GM12875 (cell line): ENCODE measurements around the gene PLBD2.

ENCODE experiments used
- H3K4me3 ChIP-seq: one replicate; pipeline ENCODE4 v1.5.1; 2011; ENCODE audit warnings: low read depth, low read length, control low read depth
- CTCF ChIP-seq: IDR thresholded peaks from 2 replicates; pipeline ENCODE4 v1.5.1; 2011; ENCODE audit warnings: low read depth, mild to moderate bottlenecking, control low read depth, inconsistent platforms, low read length, moderate library complexity, borderline replicate concordance; ENCODE audit not compliant: insufficient read depth

Gene PLBD2

GRCh38 chr12:113359939-113360748, 1.8 kb downstream of the PLBD2 start:
- TF ChIP-seq CTCF: no peak
- no peak overlapping the region for H3K4me3 ChIP-seq

GRCh38 chr12:113361574-113362370, 3.4 kb downstream of the PLBD2 start:
- no peak for TF ChIP-seq CTCF
- H3K4me3 ChIP-seq: no peak overlapping the region

GRCh38 chr12:113364698-113365097, 6.3 kb downstream of the PLBD2 start:
- no peak for TF ChIP-seq CTCF

GRCh38 chr12:113365639-113366395, 7.4 kb downstream of the PLBD2 start:
- H3K4me3 ChIP-seq: no peak overlapping the region
- no peak for TF ChIP-seq CTCF

More at GRCh38 chr12:113364698-113365097, 6.3 kb downstream of the PLBD2 start:
- no peak overlapping the region for H3K4me3 ChIP-seq

- TF ChIP-seq CTCF: no peak
- H3K4me3 ChIP-seq: no peak overlapping the region
Observed at GRCh38 chr12:113366827-113367226, 8.4 kb downstream of the PLBD2 start.

GRCh38 chr12:113368331-113368730, 9.9 kb downstream of the PLBD2 start:
- no peak for TF ChIP-seq CTCF

More at GRCh38 chr12:113368331-113368730, 9.9 kb downstream of the PLBD2 start:
- no peak overlapping the region for H3K4me3 ChIP-seq
